G401 (cell line): ENCODE results near the gene GOLPH3L. TPM values are rescaled to one million over a fixed set of nuclear protein-coding genes. Genes with fewer than 3 reads are reported as not detected.
"Not testable (repeated sequence)": the region's sequence is repeated elsewhere in the genome, so short reads cannot be mapped to it uniquely, and the experiment has no call there.

Experiments
- DNase-seq: peaks from one replicate; pipeline ENCODE4 v3.0.0-alpha.2; 2015; ENCODE audit warnings: low spot score
- in situ Hi-C: cut with HindIII; loops from 2 replicates; pipeline ENCODE4 v1.10.0; 2016; ENCODE audit warnings: low sequenced_read_pairs, mixed read lengths
- total RNA-seq: library from RNA; depleted of rRNA; stranded (reverse); fragments of >200 nt; shearing (Covaris generic); gene quantifications from 2 replicates; pipeline ENCODE4 v1.2.3, GENCODE V29; 2014

The GOLPH3L gene
- total RNA-seq, 1 experiment from 2014 or later, result 4.4 TPM

GRCh38 chr1:150662811-150663210, 34.1 kb downstream of the GOLPH3L start:
- no peak for DNase-seq
- in situ Hi-C loops, result no loop called here

GRCh38 chr1:150661156-150661555, 35.8 kb downstream of the GOLPH3L start:
- in situ Hi-C loops, result no loop called here
- no peak for DNase-seq

GRCh38 chr1:150660584-150660983, 36.4 kb downstream of the GOLPH3L start:
- in situ Hi-C loops, result no loop called here
- DNase-seq, result no peak

- in situ Hi-C loops, DNase-seq: not testable (repeated sequence)
Observed at GRCh38 chr1:150657064-150657463, 39.9 kb downstream of the GOLPH3L start.

- DNase-seq, in situ Hi-C loops: not testable (repeated sequence)
Observed at GRCh38 chr1:150654635-150655034, 42.3 kb downstream of the GOLPH3L start.

- in situ Hi-C loops, result no loop called here
Observed at GRCh38 chr1:150650193-150650592, 46.8 kb downstream of the GOLPH3L start.

GRCh38 chr1:150649441-150650075, 47.4 kb downstream of the GOLPH3L start:
- in situ Hi-C loops, result no loop called here
- no peak for DNase-seq

More at GRCh38 chr1:150650193-150650592, 46.8 kb downstream of the GOLPH3L start:
- no peak for DNase-seq

- no peak for DNase-seq
- in situ Hi-C loops, result no loop called here
Observed at GRCh38 chr1:150642296-150642695, 54.7 kb downstream of the GOLPH3L start.

- DNase-seq, in situ Hi-C loops: not testable (repeated sequence)
Observed at GRCh38 chr1:150641126-150641815, 55.7 kb downstream of the GOLPH3L start.

GRCh38 chr1:150638430-150638829, 58.5 kb downstream of the GOLPH3L start:
- in situ Hi-C loops, DNase-seq: not testable (repeated sequence)

- DNase-seq, in situ Hi-C loops: not testable (repeated sequence)
Observed at GRCh38 chr1:150634839-150635622, 61.9 kb downstream of the GOLPH3L start.

GRCh38 chr1:150629115-150629928, 67.6 kb downstream of the GOLPH3L start, which contains the start of gene ENSA:
ENSA (minus strand) TSS chr1:150629612; CDS start chr1:150629470, 142 bp downstream.
- peak; percentile 100 for DNase-seq
- in situ Hi-C loops, result no loop called here

- in situ Hi-C loops, result no loop called here
- no peak for DNase-seq
Observed at GRCh38 chr1:150628766-150629114, 68.2 kb downstream of the GOLPH3L start.

- in situ Hi-C loops, result no loop called here
- no peak for DNase-seq
Observed at GRCh38 chr1:150627826-150628410, 69.0 kb downstream of the GOLPH3L start.

GRCh38 chr1:150626150-150626549, 70.8 kb downstream of the GOLPH3L start:
- in situ Hi-C loops, result no loop called here

GRCh38 chr1:150624546-150624945, 72.4 kb downstream of the GOLPH3L start:
- DNase-seq, result not testable (repeated sequence)

More at GRCh38 chr1:150626150-150626549, 70.8 kb downstream of the GOLPH3L start:
- DNase-seq, result no peak

GRCh38 chr1:150624134-150624533, 72.8 kb downstream of the GOLPH3L start:
- in situ Hi-C loops, DNase-seq: not testable (repeated sequence)

More at GRCh38 chr1:150624546-150624945, 72.4 kb downstream of the GOLPH3L start:
- in situ Hi-C loops, result not testable (repeated sequence)

- DNase-seq, result no peak
- in situ Hi-C loops, result no loop called here
Observed at GRCh38 chr1:150622303-150622975, 74.5 kb downstream of the GOLPH3L start.
